Naive B cell (primary cell): ENCODE data around the gene ERI2. TPM values are rescaled to one million over a fixed set of nuclear protein-coding genes. Genes with fewer than 3 reads are reported as not detected.
"Not testable (repeated sequence)": the region's sequence is repeated elsewhere in the genome, so short reads cannot be mapped to it uniquely, and the experiment has no call there.

ENCODE experiments used
- ATAC-seq, 2 donors: fragments of 150-1000 bp; cut with Tn5 transposase; 2 replicates each; pipeline ENCODE4 v1.10.0; 2021; ENCODE audit warnings: low read depth in 2 of 2, mild to moderate bottlenecking in 2 of 2, moderate library complexity in 2 of 2
- DNase-seq: peaks from one replicate; pipeline ENCODE4 v3.0.0; 2022
- H3K27ac Mint-ChIP-seq, 6 donors: one replicate each; pipeline ENCODE4 v1.8.0; 2020 to 2022; ENCODE audit warnings: mild to moderate bottlenecking in 6 of 6, mixed read lengths in 6 of 6, moderate library complexity in 5 of 6, inconsistent platforms in 2 of 6
- H3K27me3 Mint-ChIP-seq, 3 donors: one replicate each; pipeline ENCODE4 v1.8.0; 2021 to 2022; ENCODE audit warnings: mixed read lengths in 3 of 3, mild to moderate bottlenecking in 1 of 3
- H3K36me3 Mint-ChIP-seq, 2 donors: one replicate each; pipeline ENCODE4 v1.8.0; 2020 to 2022; ENCODE audit warnings: mixed read lengths in 2 of 2, inconsistent platforms in 1 of 2, mild to moderate bottlenecking in 1 of 2
- H3K4me1 Mint-ChIP-seq, 3 donors: one replicate each; pipeline ENCODE4 v1.8.0; 2020 to 2022; ENCODE audit warnings: mixed read lengths in 3 of 3, inconsistent platforms in 1 of 3, mild to moderate bottlenecking in 1 of 3, moderate library complexity in 1 of 3
- H3K4me3 Mint-ChIP-seq, 8 donors: one replicate each; pipeline ENCODE4 v1.8.0; 2020 to 2022; ENCODE audit warnings: mild to moderate bottlenecking in 8 of 8, mixed read lengths in 8 of 8, moderate library complexity in 8 of 8, inconsistent platforms in 2 of 8
- H3K9me3 Mint-ChIP-seq, 7 donors: one replicate each; pipeline ENCODE4 v1.8.0; 2020 to 2022; ENCODE audit warnings: mixed read lengths in 7 of 7, mild to moderate bottlenecking in 5 of 7, inconsistent platforms in 2 of 7, moderate library complexity in 1 of 7
- polyA plus RNA-seq, 6 donors: library from polyadenylated mRNA; unstranded; fragments of 300-500 nt; fragmentation: Illumina TruSeq; gene quantifications; one replicate each; pipeline ENCODE4 v1.2.3, GENCODE V29; 2021; ENCODE audit warnings: low read depth in 6 of 6

The ERI2 gene
- polyA plus RNA-seq, 6 donors from 2014 or later: 1.3 to 4.1 (median 2.0) TPM

GRCh38 chr16:20838240-20838639, 32.0 kb upstream of the ERI2 start:
- Mint-ChIP-seq H3K27ac (peak overlapping the region in 2 of 6 donors; percentile 77 to 90), H3K4me3 (no peak overlapping the region), H3K9me3 (peaks cover 2 to 20% (median 12%) of the 10 kb centered on the region in 7 donors), H3K27me3 (no peaks in the 10 kb centered on the region), H3K36me3 (no peaks in the 10 kb centered on the region), H3K4me1 (peaks cover 8 to 14% (median 9%) of the 10 kb centered on the region in 3 donors)
- DNase-seq (no peak), ATAC-seq (peak; percentile 36 to 50)

- peaks cover 2 to 20% (median 12%) of the 10 kb centered on the region in 7 donors for H3K9me3 Mint-ChIP-seq
- no peak overlapping the region for H3K4me3 Mint-ChIP-seq
- H3K27ac Mint-ChIP-seq: no peak overlapping the region
- H3K27me3 Mint-ChIP-seq: no peaks in the 10 kb centered on the region
- H3K36me3 Mint-ChIP-seq: no peaks in the 10 kb centered on the region
- DNase-seq (no peak), ATAC-seq (no peak)
- peaks cover 2 to 3% (median 3%) of the 10 kb centered on the region in 3 donors for H3K4me1 Mint-ChIP-seq
Observed at GRCh38 chr16:20833086-20833485, 26.8 kb upstream of the ERI2 start.

GRCh38 chr16:20830372-20830771, 24.1 kb upstream of the ERI2 start:
- ATAC-seq (no peak), DNase-seq (no peak)
- H3K4me1 Mint-ChIP-seq: no peaks in the 10 kb centered on the region
- H3K27ac Mint-ChIP-seq: no peak overlapping the region
- no peaks in the 10 kb centered on the region for H3K27me3 Mint-ChIP-seq
- no peaks in the 10 kb centered on the region for H3K36me3 Mint-ChIP-seq
- peaks cover 0 to 10% (median 2%) of the 10 kb centered on the region in 7 donors for H3K9me3 Mint-ChIP-seq
- no peak overlapping the region for H3K4me3 Mint-ChIP-seq

- Mint-ChIP-seq H3K9me3 (peaks cover 0 to 3% (median 0%) of the 10 kb centered on the region in 7 donors), H3K27ac (no peak overlapping the region), H3K4me3 (no peak overlapping the region), H3K27me3 (no peaks in the 10 kb centered on the region), H3K4me1 (no peaks in the 10 kb centered on the region), H3K36me3 (no peaks in the 10 kb centered on the region)
- DNase-seq: no peak
- no peak for ATAC-seq
Observed at GRCh38 chr16:20829536-20829935, 23.3 kb upstream of the ERI2 start.

GRCh38 chr16:20826039-20826566, 19.8 kb upstream of the ERI2 start:
- ATAC-seq: no peak
- Mint-ChIP-seq H3K27me3 (no peaks in the 10 kb centered on the region), H3K36me3 (no peaks in the 10 kb centered on the region), H3K27ac (no peak overlapping the region), H3K4me1 (no peaks in the 10 kb centered on the region), H3K4me3 (no peak overlapping the region), H3K9me3 (no peaks in the 10 kb centered on the region)
- no peak for DNase-seq

GRCh38 chr16:20822521-20823325, 16.5 kb upstream of the ERI2 start:
- Mint-ChIP-seq H3K9me3 (no peaks in the 10 kb centered on the region), H3K36me3 (no peaks in the 10 kb centered on the region), H3K27ac (no peak overlapping the region), H3K27me3 (no peaks in the 10 kb centered on the region), H3K4me1 (no peaks in the 10 kb centered on the region), H3K4me3 (no peak overlapping the region)
- ATAC-seq (no peak), DNase-seq (no peak)

GRCh38 chr16:20821682-20822081, 15.4 kb upstream of the ERI2 start:
- Mint-ChIP-seq H3K27ac (no peak overlapping the region), H3K4me1 (no peaks in the 10 kb centered on the region), H3K36me3 (no peaks in the 10 kb centered on the region), H3K4me3 (no peak overlapping the region), H3K9me3 (no peaks in the 10 kb centered on the region), H3K27me3 (no peaks in the 10 kb centered on the region)
- ATAC-seq (no peak), DNase-seq (no peak)

- Mint-ChIP-seq H3K36me3 (no peaks in the 10 kb centered on the region), H3K9me3 (no peaks in the 10 kb centered on the region), H3K27ac (no peak overlapping the region), H3K4me3 (no peak overlapping the region), H3K4me1 (no peaks in the 10 kb centered on the region), H3K27me3 (no peaks in the 10 kb centered on the region)
- DNase-seq (no peak), ATAC-seq (no peak)
Observed at GRCh38 chr16:20818929-20819585, 12.8 kb upstream of the ERI2 start.

GRCh38 chr16:20814784-20815183, 8.5 kb upstream of the ERI2 start:
- DNase-seq: no peak
- Mint-ChIP-seq H3K4me3 (no peak overlapping the region), H3K36me3 (no peaks in the 10 kb centered on the region), H3K27me3 (peaks cover 0 to 5% (median 0%) of the 10 kb centered on the region in 3 donors), H3K9me3 (no peaks in the 10 kb centered on the region), H3K4me1 (peaks cover 0 to 4% (median 0%) of the 10 kb centered on the region in 3 donors), H3K27ac (peak overlapping the region in 1 of 6 donors; percentile 2)
- ATAC-seq: no peak

- Mint-ChIP-seq H3K36me3 (no peaks in the 10 kb centered on the region), H3K4me1 (peaks cover 6 to 9% (median 7%) of the 10 kb centered on the region in 3 donors), H3K27ac (no peak overlapping the region)
Observed at GRCh38 chr16:20812510-20812909, 6.2 kb upstream of the ERI2 start.

GRCh38 chr16:20811889-20812439, 5.7 kb upstream of the ERI2 start:
- no peaks in the 10 kb centered on the region for H3K36me3 Mint-ChIP-seq
- no peaks in the 10 kb centered on the region for H3K9me3 Mint-ChIP-seq
- H3K4me3 Mint-ChIP-seq: no peak overlapping the region
- ATAC-seq (no peak), DNase-seq (no peak)
- H3K27ac Mint-ChIP-seq: no peak overlapping the region
- peaks cover 0 to 5% (median 0%) of the 10 kb centered on the region in 3 donors for H3K27me3 Mint-ChIP-seq
- H3K4me1 Mint-ChIP-seq: peaks cover 7 to 13% (median 10%) of the 10 kb centered on the region in 3 donors

More at GRCh38 chr16:20812510-20812909, 6.2 kb upstream of the ERI2 start:
- no peak for DNase-seq
- H3K27me3 Mint-ChIP-seq: peaks cover 0 to 5% (median 0%) of the 10 kb centered on the region in 3 donors
- no peaks in the 10 kb centered on the region for H3K9me3 Mint-ChIP-seq
- no peak for ATAC-seq
- peak overlapping the region in 1 of 8 donors; percentile 31 for H3K4me3 Mint-ChIP-seq

- Mint-ChIP-seq H3K36me3 (no peaks in the 10 kb centered on the region), H3K9me3 (no peaks in the 10 kb centered on the region), H3K4me3 (peak overlapping the region; percentile 16 to 99 (median 81)), H3K4me1 (peaks cover 17 to 32% (median 19%) of the 10 kb centered on the region in 3 donors), H3K27ac (peak overlapping the region in 1 of 6 donors; percentile 74), H3K27me3 (peaks cover 0 to 5% (median 0%) of the 10 kb centered on the region in 3 donors)
- DNase-seq: no peak
- no peak for ATAC-seq
Observed at GRCh38 chr16:20807862-20808261, 1.6 kb upstream of the ERI2 start.

GRCh38 chr16:20805684-20806167, 546 bp downstream of the ERI2 start:
- Mint-ChIP-seq H3K4me1 (peaks cover 15 to 32% (median 19%) of the 10 kb centered on the region in 3 donors), H3K4me3 (peak overlapping the region; percentile 94 to 100 (median 97)), H3K27ac (peak overlapping the region in 5 of 6 donors; percentile 25 to 86 (median 47))
- not testable (repeated sequence) for H3K36me3 Mint-ChIP-seq, DNase-seq, H3K9me3 Mint-ChIP-seq, ATAC-seq, H3K27me3 Mint-ChIP-seq
